Spleen (tissue), 11 donors: ENCODE measurements around the gene FHL1. TPM values are rescaled to one million over a fixed set of nuclear protein-coding genes. Genes with fewer than 3 reads are reported as not detected.

Experiments used
- DNase-seq: peaks from one replicate; pipeline ENCODE4 v3.0.0-alpha.2; 2020
- H3K27ac ChIP-seq, 8 donors: fragments of 200-600 bp; sonication (generic) in 7 of 8; 1 replicate in 4 of 8; 2 replicates in 4 of 8; pipeline versions ENCODE4 v1.5.0 to v1.8.0; 2016 to 2021; ENCODE audit warnings: inconsistent platforms in 4 of 8, mild to moderate bottlenecking in 4 of 8, moderate library complexity in 1 of 8
- H3K27me3 ChIP-seq, 7 donors: fragments of 200-600 bp; sonication (generic) in 6 of 7; replicated peaks in 1 of 7; 1 replicate in 4 of 7; 2 replicates in 3 of 7; pipeline versions ENCODE4 v1.5.0 to v1.8.0; 2016 to 2021; ENCODE audit warnings: inconsistent platforms in 3 of 7, mild to moderate bottlenecking in 1 of 7
- H3K36me3 ChIP-seq, 6 donors: fragments of 200-600 bp; sonication (generic) in 5 of 6; 1 replicate in 4 of 6; 2 replicates in 2 of 6; pipeline versions ENCODE4 v1.5.0 to v1.8.0; 2016 to 2021; ENCODE audit warnings: inconsistent platforms in 2 of 6
- H3K4me1 ChIP-seq, 6 donors: fragments of 200-600 bp; sonication (generic) in 5 of 6; 1 replicate in 3 of 6; 2 replicates in 3 of 6; pipeline versions ENCODE4 v1.5.0 to v1.8.0; 2016 to 2021; ENCODE audit warnings: inconsistent platforms in 3 of 6
- H3K4me3 ChIP-seq, 8 donors: fragments of 200-600 bp; sonication (generic) in 7 of 8; 1 replicate in 4 of 8; 2 replicates in 4 of 8; pipeline versions ENCODE4 v1.5.0 to v1.8.0; 2016 to 2021; ENCODE audit warnings: inconsistent platforms in 4 of 8, mild to moderate bottlenecking in 4 of 8, moderate library complexity in 2 of 8
- H3K9me3 ChIP-seq, 8 donors: fragments of 200-600 bp; sonication (generic) in 7 of 8; 1 replicate in 4 of 8; 2 replicates in 4 of 8; pipeline versions ENCODE4 v1.5.0 to v1.8.0; 2016 to 2021; ENCODE audit warnings: inconsistent platforms in 4 of 8
- POLR2A ChIP-seq, 3 donors: fragments of 450-650 bp; IDR thresholded peaks; one replicate each; pipeline ENCODE4 v1.5.1; 2017; ENCODE audit warnings: antibody characterized with exemption in 3 of 3, mild to moderate bottlenecking in 1 of 3
- POLR2AphosphoS5 ChIP-seq, 3 donors: sonication (generic); formaldehyde crosslinking; IDR thresholded peaks; one replicate each; pipeline ENCODE4 v1.5.1; 2017; ENCODE audit warnings: antibody characterized with exemption in 3 of 3
- WGBS, 5 donors: extraction: QIAGEN DNeasy Blood & Tissue Kit in 3 of 5; methylation state at CpG; one replicate each; pipeline versions ENCODE4 v1.1.5 to v1.1.7; 2013 to 2018; 5-methylcytosine and 5-hydroxymethylcytosine counted together
- intact Hi-C: fragments of 100-400 bp; cut with DNase I; formaldehyde crosslinking; loops from one replicate; pipeline ENCODE4 v1.15.0; 2023; ENCODE audit warnings: low total_unique reads
- polyA plus RNA-seq, 3 donors: library from polyadenylated mRNA; stranded (reverse); fragments of 200-250 nt; gene quantifications; one replicate each; pipeline ENCODE4 v1.2.1, GENCODE V29; 2013
- total RNA-seq, 7 donors: library from RNA; depleted of rRNA in 3 of 7; stranded (reverse); fragments of >200 nt in 3 of 7; fragmentation: NEBNext Ultra II Directional in 4 of 7; extraction: Animal tissue kit (Norgen Biotek cat#: 25700) in 4 of 7; gene quantifications; one replicate each; pipeline versions ENCODE4 v1.1.0 to v1.2.1, GENCODE V29; 2016 to 2021
- TF ChIP-seq, protein P1 (sequence below), 11 experiments: fragments of 200-600 bp in 7 of 11; fragments of 450-650 bp in 4 of 11; sonication (generic) in 4 of 11; IDR thresholded peaks in 8 of 11; conservative IDR thresholded peaks in 3 of 11; 1 replicate in 7 of 11; 2 replicates in 4 of 11; pipeline versions ENCODE4 v1.4.0 to v1.8.0; 2016 to 2021; ENCODE audit warnings: antibody characterized with exemption in 11 of 11, inconsistent platforms in 4 of 11, mild to moderate bottlenecking in 1 of 11
- donor health status: healthy with polysubstance abuse.
- donor health status: DM: no; HTN: no; CAD: no; lungs with moderate emphysema.
- donor health status: DM: no; HTN: no; CAD: no.
- donor health status: Bipolar disorder and iron deficiency.
- donor health status: healthy.
- donor health status: DM: no; HTN: no; CAD: no.
- donor health status: DM: yes; HTN: yes; CAD: no.

Gene FHL1
- total and polyA plus RNA-seq, 10 donors, result 33.0 to 108 (median 61.5) TPM

DNA sequence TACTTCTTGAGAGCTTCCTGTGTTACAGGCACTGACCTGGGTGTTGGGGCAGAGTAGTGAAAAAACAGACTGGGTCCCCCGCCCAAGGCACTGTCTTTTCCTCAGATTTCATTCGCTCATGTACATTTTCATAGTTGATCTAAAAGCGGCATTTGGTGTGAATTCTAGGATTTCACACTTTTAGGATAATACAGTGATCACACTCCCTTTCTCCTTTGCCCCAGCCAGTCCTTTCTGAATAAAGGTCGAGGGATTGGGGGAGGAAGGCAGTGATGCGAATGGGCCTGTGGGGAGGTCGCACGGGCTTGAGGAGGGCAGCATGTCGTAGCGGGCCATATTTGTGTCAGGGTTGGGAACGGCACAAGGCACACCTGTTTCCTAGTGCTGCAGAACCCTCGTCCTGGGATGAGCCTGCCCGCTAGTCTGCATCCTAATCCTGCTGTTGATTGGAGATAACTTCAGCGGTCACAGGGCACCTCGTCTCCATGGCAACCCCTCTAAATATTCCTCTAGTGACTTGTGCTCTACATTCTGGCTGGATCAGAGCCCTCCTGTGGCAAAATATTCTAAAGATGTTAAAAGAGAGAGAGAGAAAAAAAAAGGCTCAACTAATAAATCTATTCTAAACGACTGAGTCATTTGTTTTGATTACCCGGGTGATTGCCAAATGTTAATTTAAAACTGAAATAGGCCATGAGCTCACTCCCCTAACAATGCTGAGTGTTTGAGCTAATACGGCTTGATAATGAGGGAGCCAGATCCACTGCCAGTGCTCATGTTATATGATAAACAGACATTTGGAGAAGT lies 21.8 kb downstream of the FHL1 start:
- Histone ChIP-seq H3K4me3 (no peak overlapping the region), H3K27me3 (no peaks in the 10 kb centered on the region), H3K27ac (peak overlapping the region in 2 of 8 donors; percentile 11 to 48), H3K36me3 (no peaks in the 10 kb centered on the region), H3K4me1 (no peaks in the 10 kb centered on the region), H3K9me3 (no peaks in the 10 kb centered on the region)
- no peak for DNase-seq
- 50 to 61% (median 53%) methylated on average over 10 to 17 of the region's 17 CpGs for WGBS, 5 donors
- intact Hi-C loops, result no loop called here
- TF ChIP-seq POLR2AphosphoS5 (IDR thresholded peaks at IDR 0.05) (no peak), POLR2A (IDR thresholded peaks at IDR 0.05) (no peak)
- TF ChIP-seq, protein P1, sequence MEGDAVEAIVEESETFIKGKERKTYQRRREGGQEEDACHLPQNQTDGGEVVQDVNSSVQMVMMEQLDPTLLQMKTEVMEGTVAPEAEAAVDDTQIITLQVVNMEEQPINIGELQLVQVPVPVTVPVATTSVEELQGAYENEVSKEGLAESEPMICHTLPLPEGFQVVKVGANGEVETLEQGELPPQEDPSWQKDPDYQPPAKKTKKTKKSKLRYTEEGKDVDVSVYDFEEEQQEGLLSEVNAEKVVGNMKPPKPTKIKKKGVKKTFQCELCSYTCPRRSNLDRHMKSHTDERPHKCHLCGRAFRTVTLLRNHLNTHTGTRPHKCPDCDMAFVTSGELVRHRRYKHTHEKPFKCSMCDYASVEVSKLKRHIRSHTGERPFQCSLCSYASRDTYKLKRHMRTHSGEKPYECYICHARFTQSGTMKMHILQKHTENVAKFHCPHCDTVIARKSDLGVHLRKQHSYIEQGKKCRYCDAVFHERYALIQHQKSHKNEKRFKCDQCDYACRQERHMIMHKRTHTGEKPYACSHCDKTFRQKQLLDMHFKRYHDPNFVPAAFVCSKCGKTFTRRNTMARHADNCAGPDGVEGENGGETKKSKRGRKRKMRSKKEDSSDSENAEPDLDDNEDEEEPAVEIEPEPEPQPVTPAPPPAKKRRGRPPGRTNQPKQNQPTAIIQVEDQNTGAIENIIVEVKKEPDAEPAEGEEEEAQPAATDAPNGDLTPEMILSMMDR (IDR thresholded peaks at IDR 0.05 in 8 of 11, conservative IDR thresholded peaks at IDR 0.05 in 3 of 11), result no peak

DNA sequence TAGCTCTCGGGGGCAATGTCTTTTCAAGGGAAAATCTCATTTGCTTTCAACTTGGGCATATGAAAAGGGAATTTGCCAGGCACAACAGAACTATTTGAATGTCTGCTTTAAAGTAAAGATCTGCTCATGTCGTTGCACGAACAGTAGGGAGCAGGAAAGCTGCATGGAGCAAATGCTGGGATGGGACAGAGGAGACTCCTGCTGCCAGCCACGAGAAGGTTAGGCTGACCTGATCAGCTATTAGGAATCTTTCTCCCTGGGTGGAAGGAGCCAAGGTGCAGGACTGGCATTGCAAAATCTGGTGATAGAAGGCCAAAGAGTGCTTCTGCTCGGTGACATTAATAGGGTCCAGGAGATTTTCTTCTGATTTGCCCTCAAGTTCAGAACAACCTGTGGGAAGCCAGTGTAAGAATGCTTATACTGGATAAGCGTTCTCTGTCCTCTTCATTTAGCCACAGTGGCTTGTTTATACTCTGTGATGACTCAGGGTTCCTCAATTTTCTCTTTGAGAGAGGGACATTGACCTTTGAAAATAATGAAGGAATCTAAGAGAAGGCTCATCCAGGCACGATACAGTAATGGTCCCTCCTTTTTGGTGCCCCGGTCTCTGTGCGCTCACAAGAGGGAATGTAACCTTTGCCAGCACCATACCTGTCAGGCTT lies 22.9 kb downstream of the FHL1 start:
- Histone ChIP-seq H3K27ac (peak overlapping the region in 3 of 8 donors; percentile 0 to 49 (median 18)), H3K4me3 (no peak overlapping the region), H3K9me3 (no peaks in the 10 kb centered on the region), H3K4me1 (no peaks in the 10 kb centered on the region), H3K36me3 (no peaks in the 10 kb centered on the region), H3K27me3 (no peaks in the 10 kb centered on the region)
- intact Hi-C loops, result no loop called here
- no peak for DNase-seq
- WGBS, 5 donors, result 70 to 83% (median 77%) methylated on average over 9 of the region's 9 CpGs
- TF ChIP-seq POLR2AphosphoS5 (IDR thresholded peaks at IDR 0.05) (no peak), POLR2A (IDR thresholded peaks at IDR 0.05) (no peak)
- TF ChIP-seq, protein P1 (IDR thresholded peaks at IDR 0.05 in 8 of 11, conservative IDR thresholded peaks at IDR 0.05 in 3 of 11), result no peak

DNA sequence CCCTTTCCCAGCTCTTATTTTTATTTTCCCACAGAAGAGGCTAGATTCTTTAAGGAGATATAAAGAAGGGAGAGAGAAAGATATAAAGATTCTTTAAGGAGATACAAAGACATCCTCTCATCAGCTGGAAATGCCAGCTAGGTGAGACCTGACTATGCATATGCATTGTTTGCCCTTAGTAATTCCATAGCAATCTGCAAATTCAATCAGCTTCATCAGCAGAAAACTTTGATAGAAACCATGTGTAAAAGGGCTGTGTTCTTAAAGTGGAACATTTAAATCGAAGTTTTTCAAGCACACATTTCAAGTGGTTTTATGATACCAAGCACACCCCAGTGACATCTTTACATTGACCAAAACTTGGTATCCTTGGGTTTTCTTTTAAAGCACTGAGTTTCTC lies 24.1 kb downstream of the FHL1 start:
- DNase-seq, result no peak
- no peak overlapping the region for H3K27ac ChIP-seq
- H3K9me3 ChIP-seq, result no peaks in the 10 kb centered on the region
- no peaks in the 10 kb centered on the region for H3K27me3 ChIP-seq
- H3K4me3 ChIP-seq, result no peak overlapping the region
- 53 to 70% (median 68%) methylated on average over 1 of the region's 1 CpG for WGBS, 5 donors
- TF ChIP-seq POLR2A (IDR thresholded peaks at IDR 0.05), result no peak
- TF ChIP-seq POLR2AphosphoS5 (IDR thresholded peaks at IDR 0.05), result no peak
- TF ChIP-seq, protein P1 (IDR thresholded peaks at IDR 0.05 in 8 of 11, conservative IDR thresholded peaks at IDR 0.05 in 3 of 11), result no peak
- no peaks in the 10 kb centered on the region for H3K36me3 ChIP-seq
- no peaks in the 10 kb centered on the region for H3K4me1 ChIP-seq
- intact Hi-C loops, result no loop called here

DNA sequence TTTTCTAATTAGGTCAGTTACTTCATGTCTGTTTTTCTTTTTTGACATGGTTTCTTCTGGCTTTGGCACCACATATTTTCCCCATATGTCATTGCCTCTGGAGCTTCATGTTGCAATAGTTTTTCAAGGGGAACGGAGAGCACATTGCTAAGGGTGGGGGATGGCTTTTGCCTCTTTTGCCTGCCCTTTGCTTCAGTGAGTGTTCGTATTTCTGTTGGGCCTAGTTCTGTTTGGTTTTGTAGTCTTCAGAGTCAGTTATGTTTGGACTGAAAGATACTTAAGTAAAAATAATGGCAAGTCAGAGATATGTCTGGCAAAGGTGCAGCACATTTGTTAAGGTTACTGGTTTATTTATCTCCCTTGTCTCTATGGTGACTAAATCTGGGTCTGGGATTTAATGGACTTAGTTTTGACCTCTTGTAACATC lies 29.1 kb downstream of the FHL1 start:
- H3K9me3 ChIP-seq, result no peaks in the 10 kb centered on the region
- no peaks in the 10 kb centered on the region for H3K4me1 ChIP-seq
- TF ChIP-seq POLR2A (IDR thresholded peaks at IDR 0.05), result no peak
- TF ChIP-seq POLR2AphosphoS5 (IDR thresholded peaks at IDR 0.05), result no peak
- TF ChIP-seq, protein P1 (IDR thresholded peaks at IDR 0.05 in 8 of 11, conservative IDR thresholded peaks at IDR 0.05 in 3 of 11), result no peak
- WGBS, 5 donors, result 49 to 82% (median 54%) methylated on average over 2 of the region's 2 CpGs
- intact Hi-C loops, result no loop called here
- H3K27ac ChIP-seq, result peak overlapping the region in 1 of 8 donors; percentile 32
- no peak overlapping the region for H3K4me3 ChIP-seq
- H3K27me3 ChIP-seq, result peaks cover 0 to 6% (median 0%) of the 10 kb centered on the region in 7 donors
- DNase-seq, result no peak
- no peaks in the 10 kb centered on the region for H3K36me3 ChIP-seq
